ENCODE data around the gene KCTD5. TPM values are rescaled to one million over a fixed set of nuclear protein-coding genes. Genes with fewer than 3 reads are reported as not detected.

Gene KCTD5
- total RNA-seq (2022; extraction: Qiagen RNA extraction; ENCODE audit: low read depth) = 39.5 to 47.1 TPM (median 42.9 TPM) in 5 replicates

GRCh38 chr16:2682209-2683021 is at the start of gene KCTD5:
Gene KCTD5 (plus strand): TSS chr16:2682523. CDS start chr16:2682549, 26 bp downstream.

DNA sequence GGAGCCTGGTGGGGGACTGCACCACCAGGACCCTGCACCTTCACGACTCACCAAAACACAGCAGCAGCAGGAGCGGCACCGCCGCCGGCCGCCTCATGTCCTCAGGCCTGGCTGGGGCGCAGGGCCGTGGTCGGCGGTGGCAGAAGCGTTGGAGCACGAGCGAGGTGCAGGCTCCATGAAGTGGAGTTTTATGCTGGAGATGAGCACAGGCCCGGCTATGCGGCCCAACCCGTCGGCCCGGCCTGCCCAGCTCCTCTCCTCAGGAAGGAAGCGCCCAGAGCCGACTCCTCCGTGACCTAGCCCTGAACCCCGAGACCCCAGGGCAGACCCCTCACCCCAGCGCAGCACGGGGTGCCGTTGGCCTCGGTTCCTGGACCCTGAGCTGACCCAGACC is 37.7 kb downstream of the KCTD5 start, which contains the start of gene PRSS27:
Gene PRSS27, minus strand, starts transcription at position 161 of the 394 bp plus-strand sequence. Its CDS starts 64 bp downstream, at position 97.

GRCh38 chr16:2752035-2752849 is 69.9 kb downstream of the KCTD5 start, which contains the start of gene SRRM2:
Gene SRRM2 (plus strand): TSS chr16:2752638. CDS start chr16:2756365, 3,727 bp downstream.

Other genes with a start within 250 kb of the KCTD5 start
- 16.3 to 25.4 TPM (median 22.3 TPM) in 5 replicates for gene TEDC2, start 222.4 kb upstream of the KCTD5 start, total RNA-seq (2022; extraction: Qiagen RNA extraction; ENCODE audit: low read depth)
- gene NTN3, start 211.2 kb upstream of the KCTD5 start, total RNA-seq (2022; extraction: Qiagen RNA extraction; ENCODE audit: low read depth) = 0.03 TPM in 1 of 5 replicates, not detected in the others
- 6.5 to 8.8 TPM (median 8.4 TPM) in 5 replicates for gene TBC1D24, start 207.4 kb upstream of the KCTD5 start, total RNA-seq (2022; extraction: Qiagen RNA extraction; ENCODE audit: low read depth)
- gene ATP6V0C, start 168.6 kb upstream of the KCTD5 start, total RNA-seq (2022; extraction: Qiagen RNA extraction; ENCODE audit: low read depth) = 133 to 281 TPM (median 229 TPM) in 5 replicates
- 14.6 to 31.9 TPM (median 22.0 TPM) in 5 replicates for gene AMDHD2, start 162.2 kb upstream of the KCTD5 start, total RNA-seq (2022; extraction: Qiagen RNA extraction; ENCODE audit: low read depth)
- 0.06 to 0.07 TPM in 2 of 5 replicates, not detected in the others for gene CEMP1, start 151.1 kb upstream of the KCTD5 start, total RNA-seq (2022; extraction: Qiagen RNA extraction; ENCODE audit: low read depth)
- 21.4 to 26.5 TPM (median 22.5 TPM) in 5 replicates for gene PDPK1, start 144.5 kb upstream of the KCTD5 start, total RNA-seq (2022; extraction: Qiagen RNA extraction; ENCODE audit: low read depth)
- 1.00 to 1.2 TPM (median 1.1 TPM) in 5 replicates for gene PRSS27, start 37.7 kb downstream of the KCTD5 start, total RNA-seq (2022; extraction: Qiagen RNA extraction; ENCODE audit: low read depth)
- 310 to 452 TPM (median 397 TPM) in 5 replicates for gene SRRM2, start 70.1 kb downstream of the KCTD5 start, total RNA-seq (2022; extraction: Qiagen RNA extraction; ENCODE audit: low read depth)
- 432 to 492 TPM (median 452 TPM) in 5 replicates for gene ELOB, start 94.8 kb downstream of the KCTD5 start, total RNA-seq (2022; extraction: Qiagen RNA extraction; ENCODE audit: low read depth)
- gene PRSS33, start 105.0 kb downstream of the KCTD5 start, total RNA-seq (2022; extraction: Qiagen RNA extraction; ENCODE audit: low read depth) = 0.12 TPM in 1 of 5 replicates, not detected in the others
- not detected in 5 replicates for gene PRSS41, start 115.9 kb downstream of the KCTD5 start, total RNA-seq (2022; extraction: Qiagen RNA extraction; ENCODE audit: low read depth)
- gene PRSS21, start 134.7 kb downstream of the KCTD5 start, total RNA-seq (2022; extraction: Qiagen RNA extraction; ENCODE audit: low read depth) = 0.11 to 0.39 TPM (median 0.14 TPM) in 4 of 5 replicates, not detected in the other
- gene ZG16B, start 147.8 kb downstream of the KCTD5 start, total RNA-seq (2022; extraction: Qiagen RNA extraction; ENCODE audit: low read depth) = 0.46 to 1.3 TPM (median 0.69 TPM) in 5 replicates
- gene PRSS22, start 175.6 kb downstream of the KCTD5 start, total RNA-seq (2022; extraction: Qiagen RNA extraction; ENCODE audit: low read depth) = 2.5 to 4.1 TPM (median 3.0 TPM) in 5 replicates
- gene FLYWCH2, start 200.7 kb downstream of the KCTD5 start, total RNA-seq (2022; extraction: Qiagen RNA extraction; ENCODE audit: low read depth) = 44.9 to 59.5 TPM (median 50.8 TPM) in 5 replicates
- 20.1 to 29.5 TPM (median 27.2 TPM) in 5 replicates for gene FLYWCH1, start 229.4 kb downstream of the KCTD5 start, total RNA-seq (2022; extraction: Qiagen RNA extraction; ENCODE audit: low read depth)

Data from A549 treated with DMSO at 1 μM for 4 hours (cell line).